Measurements from ENCODE around the gene CSNK1D. TPM values are rescaled to one million over a fixed set of nuclear protein-coding genes. Genes with fewer than 3 reads are reported as not detected.
A peak's percentile ranks its signal among the peaks of the same experiment; 100 is the strongest.

The CSNK1D gene
- total RNA-seq, 1 experiment from 2014 or later = 111 TPM

- Mint-ChIP-seq H3K36me3 (no peaks in the 10 kb centered on the region), H3K9me3 (no peaks in the 10 kb centered on the region; the same call in 1 of the 2 replicates), H3K27me3 (ENCODE audit: low read depth) (peaks cover 34% of the 10 kb centered on the region), H3K4me3 (no peak overlapping the region), H3K4me1 (0 out of 2 replicates have a peak, but pooled peaks cover 2% of the 10 kb centered on the region), H3K27ac (no peak overlapping the region)
- DNase-seq (ENCODE audit: low spot score) = no peak
- ChIA-PET POLR2A (no interaction called here), CTCF (no interaction called here)
- ATAC-seq = no peak
- no peak for TF ChIP-seq CREB1 (CRISPR knock-in tag; IDR thresholded peaks at IDR 0.05)
- TF ChIP-seq NFE2L1 (CRISPR knock-in tag; IDR thresholded peaks at IDR 0.05) = no peak
- TF ChIP-seq GABPB1 (CRISPR knock-in tag; IDR thresholded peaks at IDR 0.05) = peak; percentile 65; the same call in 1 of the 2 replicates
These were observed 55.8 kb downstream of the CSNK1D start for GRCh38 chr17:82217530-82218204.

GRCh38 chr17:82217120-82217529, 56.4 kb downstream of the CSNK1D start:
- no peak overlapping the region for H3K27ac Mint-ChIP-seq
- ATAC-seq (no peak), DNase-seq (ENCODE audit: low spot score) (no peak)
- TF ChIP-seq ETV6 (CRISPR knock-in tag; IDR thresholded peaks at IDR 0.05) (no peak), FOXP4 (CRISPR knock-in tag; IDR thresholded peaks at IDR 0.05) (no peak)
- H3K4me3 Mint-ChIP-seq = no peak overlapping the region
- H3K4me1 Mint-ChIP-seq = 0 out of 2 replicates have a peak, but pooled peaks cover 2% of the 10 kb centered on the region
- ChIA-PET POLR2A (no interaction called here), CTCF (no interaction called here)
- no peaks in the 10 kb centered on the region for H3K36me3 Mint-ChIP-seq
- H3K27me3 Mint-ChIP-seq (ENCODE audit: low read depth) = peaks cover 33% of the 10 kb centered on the region
- H3K9me3 Mint-ChIP-seq = no peaks in the 10 kb centered on the region; the same call in 1 of the 2 replicates

GRCh38 chr17:82216301-82217119, 57.0 kb downstream of the CSNK1D start:
- ATAC-seq = no peak
- DNase-seq (ENCODE audit: low spot score) = no peak

GRCh38 chr17:82215972-82216300, 57.6 kb downstream of the CSNK1D start:
- ChIA-PET CTCF (interaction anchor here (1.0 to 1.4 kb wide), 2 partner anchors 20 to 196 kb away, joined by 3 to 4 read pairs; no protein-coding TSS in a partner anchor), POLR2A (no interaction called here)
- H3K4me3 Mint-ChIP-seq = no peak overlapping the region
- TF ChIP-seq EMX1 (CRISPR knock-in tag; IDR thresholded peaks at IDR 0.05) (no peak), E2F1 (CRISPR knock-in tag; IDR thresholded peaks at IDR 0.05) (no peak), E2F5 (CRISPR knock-in tag; IDR thresholded peaks at IDR 0.05) (no peak), RORB (CRISPR knock-in tag; IDR thresholded peaks at IDR 0.05) (no peak), ZNF396 (CRISPR knock-in tag; IDR thresholded peaks at IDR 0.05; ENCODE audit: borderline replicate concordance) (no peak), NFE2L1 (CRISPR knock-in tag; IDR thresholded peaks at IDR 0.05) (no peak), IRF1 (CRISPR knock-in tag; IDR thresholded peaks at IDR 0.05) (no peak), NR2C2 (CRISPR knock-in tag; IDR thresholded peaks at IDR 0.05) (no peak), FOXK1 (CRISPR knock-in tag; IDR thresholded peaks at IDR 0.05) (no peak), ZNF263 (CRISPR knock-in tag; IDR thresholded peaks at IDR 0.05; ENCODE audit: low read depth) (no peak), ZNF232 (CRISPR knock-in tag; IDR thresholded peaks at IDR 0.05) (no peak), ESRRA (CRISPR knock-in tag; IDR thresholded peaks at IDR 0.05; ENCODE audit: borderline replicate concordance) (no peak), PRRX2 (CRISPR knock-in tag; IDR thresholded peaks at IDR 0.05) (no peak)
- no peaks in the 10 kb centered on the region for H3K36me3 Mint-ChIP-seq
- ATAC-seq (no peak), DNase-seq (ENCODE audit: low spot score) (no peak)
- no peaks in the 10 kb centered on the region; the same call in 1 of the 2 replicates for H3K9me3 Mint-ChIP-seq
- peaks cover 5% of the 10 kb centered on the region; the same call in 1 of the 2 replicates for H3K4me1 Mint-ChIP-seq
- peaks cover 25% of the 10 kb centered on the region for H3K27me3 Mint-ChIP-seq (ENCODE audit: low read depth)
- H3K27ac Mint-ChIP-seq = no peak overlapping the region

More at GRCh38 chr17:82216301-82217119, 57.0 kb downstream of the CSNK1D start:
- H3K27ac Mint-ChIP-seq = no peak overlapping the region
- H3K4me1 Mint-ChIP-seq = peaks cover 5% of the 10 kb centered on the region; the same call in 1 of the 2 replicates
- ChIA-PET POLR2A (no interaction called here), CTCF (interaction anchor here (1.0 to 1.4 kb wide), 2 partner anchors 20 to 197 kb away, joined by 3 to 4 read pairs; no protein-coding TSS in a partner anchor)
- no peak for TF ChIP-seq SMAD4 (CRISPR knock-in tag; IDR thresholded peaks at IDR 0.05)
- no peak for TF ChIP-seq IRF1 (CRISPR knock-in tag; IDR thresholded peaks at IDR 0.05)
- TF ChIP-seq GABPB1 (CRISPR knock-in tag; IDR thresholded peaks at IDR 0.05) = 0 out of 2 replicates have a peak, but pooled peaks have one; percentile 12
- no peak for TF ChIP-seq IRF2 (CRISPR knock-in tag; IDR thresholded peaks at IDR 0.05; ENCODE audit: borderline replicate concordance, low read depth)
- TF ChIP-seq ATF1 (CRISPR knock-in tag; IDR thresholded peaks at IDR 0.05) = no peak
- peaks cover 31% of the 10 kb centered on the region for H3K27me3 Mint-ChIP-seq (ENCODE audit: low read depth)
- no peaks in the 10 kb centered on the region for H3K36me3 Mint-ChIP-seq
- no peak overlapping the region for H3K4me3 Mint-ChIP-seq
- no peaks in the 10 kb centered on the region; the same call in 1 of the 2 replicates for H3K9me3 Mint-ChIP-seq
